ENCODE measurements around the gene SYT5. TPM values are rescaled to one million over a fixed set of nuclear protein-coding genes. Genes with fewer than 3 reads are reported as not detected.
A peak's percentile ranks its signal among the peaks of the same experiment; 100 is the strongest.

Gene SYT5
- total and polyA plus RNA-seq, 2 of the 13 experiments (the other 11 are each of a cell fraction or from before 2014, with no cell fraction given): not detected

- in situ Hi-C loops (cut with HindIII; ENCODE audit: extremely low pct_ligation_motif_present, low pct_unique_long_range_greater_than_20kb) (no loop called here), intact Hi-C loops (cut with micrococcal nuclease; ENCODE audit: unreplicated experiment) (no loop called here)
- ATAC-seq (no peak), DNase-seq (ENCODE audit: low spot score) (no peak), FAIRE-seq (no peak)
- POLR2A ChIA-PET: no interaction called here
- Histone ChIP-seq H4K20me1 (ENCODE audit: insufficient read depth, low read length) (no peaks in the 10 kb centered on the region), H3K36me3 (replicated peaks in 1 of 2; ENCODE audit: control insufficient read depth in 1 of 2, insufficient read depth in 2 of 2, low read length in 2 of 2) (peaks cover 5 to 11% of the 10 kb centered on the region in 2 experiments; a peak in 3 of 5 replicates), H3K4me1 (ENCODE audit: insufficient read depth, low read length) (peaks cover 53% of the 10 kb centered on the region), H3K9me3 (ENCODE audit: low read length) (no peaks in the 10 kb centered on the region), H3K4me2 (ENCODE audit: low read depth, low read length) (no peak overlapping the region), H2AFZ (ENCODE audit: low read length) (no peak overlapping the region), H3K27ac (ENCODE audit: extremely low read length, insufficient read depth, low read length) (no peak overlapping the region), H3K79me2 (ENCODE audit: insufficient read depth, low read length) (peaks cover 4% of the 10 kb centered on the region), H3K27me3 (ENCODE audit: control insufficient read depth in 1 of 2, insufficient read depth in 2 of 2, low read length in 2 of 2) (no peaks in the 10 kb centered on the region), H3K9ac (ENCODE audit: insufficient read depth, low read depth, low read length) (no peak overlapping the region), H3K4me3 (replicated peaks in 1 of 3; ENCODE audit: insufficient read depth in 1 of 3, low read depth in 2 of 3, low read length in 3 of 3) (no peak overlapping the region)
- CTCF ChIA-PET (ENCODE audit: low intra/inter-chr PET ratio, low total read pairs): no interaction called here
- 96% methylated on average over 7 of the region's 7 CpGs for WGBS (ENCODE audit: low lambda C conversion rate)
- no TSS peak for BruUV-seq (replicated peaks)
- TF ChIP-seq MZF1 (CRISPR knock-in tag; IDR thresholded peaks at IDR 0.05; ENCODE audit: borderline replicate concordance) (no peak), MIXL1 (CRISPR knock-in tag; IDR thresholded peaks at IDR 0.05) (no peak), ZFP91 (CRISPR knock-in tag; IDR thresholded peaks at IDR 0.05; ENCODE audit: borderline replicate concordance) (no peak), SNRNP70 (IDR thresholded peaks at IDR 0.05; ENCODE audit: low read depth, low read length) (no peak), IRF1 (CRISPR knock-in tag; IDR thresholded peaks at IDR 0.05; ENCODE audit: low read depth) (no peak), AKAP8 (CRISPR knock-in tag; IDR thresholded peaks at IDR 0.05) (0 out of 2 replicates have a peak, but pooled peaks have one; percentile 30), RFX3 (CRISPR knock-in tag; IDR thresholded peaks at IDR 0.05) (no peak), ZNF296 (CRISPR knock-in tag; conservative IDR thresholded peaks at IDR 0.05) (no peak), RBM22 (optimal IDR thresholded peaks at IDR 0.05; ENCODE audit: low read length) (peak; percentile 47), MYNN (CRISPR knock-in tag; IDR thresholded peaks at IDR 0.05; ENCODE audit: low read depth) (peak; percentile 99), EEA1 (CRISPR knock-in tag; IDR thresholded peaks at IDR 0.05; ENCODE audit: borderline replicate concordance) (no peak), ZNF629 (CRISPR knock-in tag; conservative IDR thresholded peaks at IDR 0.05) (no peak), ZNF451 (CRISPR knock-in tag; IDR thresholded peaks at IDR 0.05) (no peak), ZNF674 (CRISPR knock-in tag; IDR thresholded peaks at IDR 0.05; ENCODE audit: low read depth) (no peak), SRF (IDR thresholded peaks at IDR 0.05; ENCODE audit: low read depth, low read length) (no peak), FOXO4 (CRISPR knock-in tag; conservative IDR thresholded peaks at IDR 0.05) (no peak), ADNP (CRISPR knock-in tag; IDR thresholded peaks at IDR 0.05) (no peak), ZMYM3 (CRISPR knock-in tag; IDR thresholded peaks at IDR 0.05) (peak; percentile 63), ZNF615 (CRISPR knock-in tag; IDR thresholded peaks at IDR 0.05; ENCODE audit: borderline replicate concordance) (no peak), ZNF17 (CRISPR knock-in tag; IDR thresholded peaks at IDR 0.05) (no peak), SMARCE1 (IDR thresholded peaks at IDR 0.05; ENCODE audit: borderline replicate concordance) (no peak), SPEN (CRISPR knock-in tag; IDR thresholded peaks at IDR 0.05; ENCODE audit: low read depth) (peak; percentile 29; the same call in 1 of the 2 replicates), PRPF4 (IDR thresholded peaks at IDR 0.05; ENCODE audit: low read depth, low read length, poor library complexity, severe bottlenecking) (no peak), NFYC (CRISPR knock-in tag; IDR thresholded peaks at IDR 0.05) (no peak)
Observed at GRCh38 chr19:55225415-55225958, 45.4 kb upstream of the SYT5 start.
